Hematopoietic multipotent progenitor cell treated with erythropoietin and hydrocortisone succinate and interleukin-3 and kit ligand, for 4 days (in vitro differentiated cells): ENCODE results near the gene SPINK4.

Experiments used
- DNase-seq: peaks from one replicate; pipeline ENCODE4 v3.0.0-alpha.2; 2015

SPINK4 gene

GRCh38 chr9:33263131-33264002, 23.4 kb downstream of the SPINK4 start:
- peak; percentile 69 for DNase-seq

- DNase-seq, result peak; percentile 77
These were observed 24.1 kb downstream of the SPINK4 start for GRCh38 chr9:33264003-33264472.

DNA sequence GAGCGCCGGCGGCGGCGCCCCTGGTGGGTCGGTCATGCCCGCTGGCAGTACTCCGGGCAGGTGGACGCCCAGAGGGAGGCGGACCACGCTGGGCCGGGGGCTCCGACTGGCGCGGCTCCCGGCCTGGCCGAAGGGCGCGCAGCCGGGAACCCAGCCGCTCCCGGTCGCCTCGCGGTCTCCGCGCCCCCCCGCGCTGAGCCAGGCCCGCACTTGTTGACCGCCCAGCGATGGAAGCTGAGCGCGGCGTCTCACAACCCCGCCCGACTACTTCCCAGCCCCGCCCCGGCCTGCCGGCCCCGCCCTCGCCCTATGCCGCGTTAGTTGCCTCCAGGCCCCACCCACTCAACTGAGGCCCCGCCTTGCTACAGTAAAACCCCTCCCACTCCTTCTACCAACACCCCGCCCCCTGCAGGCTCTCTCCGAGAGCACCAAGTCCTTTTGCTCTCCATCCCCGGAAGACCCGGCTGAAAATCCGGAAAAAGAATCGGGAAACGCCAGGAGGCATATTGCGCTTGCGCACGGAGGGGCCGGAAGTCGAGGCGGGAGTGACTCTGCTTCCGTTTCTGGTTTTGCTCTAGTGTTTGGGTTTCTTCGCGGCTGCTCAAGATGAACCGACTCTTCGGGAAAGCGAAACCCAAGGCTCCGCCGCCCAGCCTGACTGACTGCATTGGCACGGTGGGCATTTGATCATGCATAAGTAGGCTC, 24.7 kb downstream of the SPINK4 start, which contains the start of the genes BAG1 and CHMP5:
Gene BAG1 (minus strand): TSS at position 236 of the 705 bp plus-strand sequence.
Gene CHMP5 (plus strand): TSS at position 577 of the 705 bp plus-strand sequence. CDS start 30 bp downstream, at position 607.
- peak; percentile 100 for DNase-seq

DNA sequence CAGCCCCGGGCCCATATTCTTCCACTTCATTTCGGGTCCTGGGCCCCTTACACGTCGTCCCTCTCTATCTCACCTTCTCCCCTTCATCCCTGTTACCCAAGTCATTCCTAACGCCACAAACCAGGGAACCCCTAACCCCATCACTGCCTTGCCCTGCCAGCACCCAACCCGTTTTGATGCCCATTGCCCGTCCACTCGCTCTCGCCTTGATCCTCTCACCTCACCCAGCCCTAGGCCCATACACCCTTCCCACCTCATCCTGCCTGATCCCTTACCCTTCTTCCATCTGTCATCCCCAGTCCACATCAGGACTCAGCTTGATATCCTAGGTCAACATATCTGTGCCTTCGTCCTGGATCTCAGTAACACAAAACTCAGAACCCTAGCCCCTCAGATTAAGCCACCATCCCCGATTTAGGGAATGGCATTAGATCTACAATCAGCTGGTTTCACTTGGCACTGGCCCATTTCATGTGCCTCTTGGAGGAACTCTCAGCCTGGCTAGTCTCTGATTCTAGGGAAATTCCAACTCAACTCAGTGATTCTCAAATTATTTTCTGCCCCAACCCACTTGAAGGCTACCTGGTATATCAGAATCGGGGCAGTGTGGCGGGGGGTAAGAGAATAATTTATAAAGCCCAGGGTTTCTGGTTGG, 25.4 kb downstream of the SPINK4 start:
- DNase-seq, result no peak

DNA sequence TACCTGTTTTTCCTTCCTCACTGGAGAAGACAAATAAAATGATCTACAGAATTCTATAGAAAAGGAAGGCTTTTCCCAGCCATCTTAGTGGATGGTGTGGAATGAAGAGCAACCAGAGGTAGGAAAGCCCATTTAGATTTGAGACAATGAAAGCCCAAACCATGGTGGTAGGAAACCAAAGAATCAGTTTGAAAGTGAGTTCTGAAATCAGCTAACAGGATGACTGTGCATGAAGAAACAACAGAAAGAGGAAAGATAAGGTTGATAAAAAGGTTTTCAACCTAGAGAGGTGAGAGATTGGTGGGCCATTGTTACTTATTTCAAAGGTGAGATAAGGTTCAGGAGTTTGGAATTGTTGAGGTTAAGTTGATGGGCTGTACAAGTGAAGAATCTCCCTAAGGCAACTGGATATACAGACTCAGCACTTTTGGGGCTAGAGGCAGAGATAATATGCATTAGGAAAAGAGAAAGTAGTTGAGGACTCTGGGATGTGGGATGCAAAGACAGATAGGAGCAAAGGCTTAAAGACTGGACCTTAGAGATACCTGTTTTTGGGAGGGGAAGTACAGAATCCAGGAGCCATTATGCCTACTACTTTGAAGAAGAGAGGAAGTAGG, 27.3 kb downstream of the SPINK4 start:
- DNase-seq, result no peak

GRCh38 chr9:33270146-33270545, 30.2 kb downstream of the SPINK4 start:
- DNase-seq, result no peak

GRCh38 chr9:33272061-33272460, 32.1 kb downstream of the SPINK4 start:
- no peak for DNase-seq

- DNase-seq, result no peak
These were observed 33.5 kb downstream of the SPINK4 start for GRCh38 chr9:33273266-33273971.

- no peak for DNase-seq
These were observed 34.0 kb downstream of the SPINK4 start for GRCh38 chr9:33273972-33274328.

DNA sequence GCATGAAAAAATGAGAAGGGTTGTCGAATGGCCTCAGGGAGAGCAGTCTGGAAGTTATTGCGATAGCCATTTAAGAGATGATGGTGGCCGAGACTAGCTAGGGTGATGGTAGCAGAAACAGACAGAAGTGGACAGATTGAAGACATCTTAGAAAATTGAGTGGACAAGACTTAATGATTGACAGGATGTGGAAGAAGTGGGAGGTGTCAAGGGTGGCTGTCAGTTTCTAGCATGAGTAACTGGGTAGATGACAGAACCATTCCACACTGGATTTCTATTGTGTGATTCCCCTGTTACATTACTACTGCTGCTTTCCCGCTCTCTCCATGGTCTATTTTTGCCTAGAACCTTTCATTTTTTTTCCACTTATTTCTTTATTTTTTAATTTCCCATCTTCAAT, 37.5 kb downstream of the SPINK4 start:
- DNase-seq, result no peak

DNA sequence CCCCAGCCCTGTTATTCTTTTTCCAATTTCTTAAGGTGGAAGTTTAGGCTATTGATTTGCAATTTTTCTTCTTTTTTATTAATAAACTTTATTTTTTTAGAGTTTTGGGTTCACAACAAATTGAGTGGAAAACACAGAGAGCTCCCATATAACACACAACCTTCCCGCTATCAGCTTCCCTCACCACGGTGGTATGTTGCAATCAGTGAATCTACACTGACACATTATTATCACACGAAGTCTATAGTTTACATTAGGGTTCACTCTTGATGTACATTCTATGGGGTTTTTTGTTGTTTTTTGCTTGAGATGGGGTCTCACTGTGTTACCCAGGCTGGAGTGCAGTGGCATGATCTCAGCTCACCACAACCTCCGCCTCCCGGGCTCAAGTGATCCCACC, 45.5 kb downstream of the SPINK4 start:
- DNase-seq, result no peak

DNA sequence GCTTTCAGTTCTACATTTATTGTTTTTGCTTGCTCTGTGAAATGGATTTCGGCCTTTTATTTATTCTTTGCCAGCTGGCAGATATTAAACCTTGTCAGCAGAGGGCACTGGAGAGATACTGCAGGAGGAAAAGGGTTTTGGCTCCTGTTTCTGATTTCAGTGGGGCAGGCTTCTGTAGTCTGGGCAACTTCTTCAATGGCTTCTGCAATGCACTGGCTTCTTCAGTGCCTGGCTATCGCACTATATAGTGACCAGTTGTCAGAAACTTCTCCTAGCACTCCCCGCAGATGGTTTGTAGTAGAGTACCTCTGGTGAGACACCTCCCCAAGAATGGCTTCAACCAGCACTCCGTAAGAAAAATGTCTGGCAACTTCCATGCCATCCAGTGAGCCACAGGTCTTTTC, 47.1 kb downstream of the SPINK4 start:
- peak; percentile 93 for DNase-seq

GRCh38 chr9:33288235-33288634, 48.3 kb downstream of the SPINK4 start:
- DNase-seq, result no peak

- DNase-seq, result no peak
These were observed 49.0 kb downstream of the SPINK4 start for GRCh38 chr9:33288828-33289483.

GRCh38 chr9:33289496-33289895, 49.5 kb downstream of the SPINK4 start:
- DNase-seq, result peak; percentile 42

- no peak for DNase-seq
These were observed 49.9 kb downstream of the SPINK4 start for GRCh38 chr9:33289936-33290246.

DNA sequence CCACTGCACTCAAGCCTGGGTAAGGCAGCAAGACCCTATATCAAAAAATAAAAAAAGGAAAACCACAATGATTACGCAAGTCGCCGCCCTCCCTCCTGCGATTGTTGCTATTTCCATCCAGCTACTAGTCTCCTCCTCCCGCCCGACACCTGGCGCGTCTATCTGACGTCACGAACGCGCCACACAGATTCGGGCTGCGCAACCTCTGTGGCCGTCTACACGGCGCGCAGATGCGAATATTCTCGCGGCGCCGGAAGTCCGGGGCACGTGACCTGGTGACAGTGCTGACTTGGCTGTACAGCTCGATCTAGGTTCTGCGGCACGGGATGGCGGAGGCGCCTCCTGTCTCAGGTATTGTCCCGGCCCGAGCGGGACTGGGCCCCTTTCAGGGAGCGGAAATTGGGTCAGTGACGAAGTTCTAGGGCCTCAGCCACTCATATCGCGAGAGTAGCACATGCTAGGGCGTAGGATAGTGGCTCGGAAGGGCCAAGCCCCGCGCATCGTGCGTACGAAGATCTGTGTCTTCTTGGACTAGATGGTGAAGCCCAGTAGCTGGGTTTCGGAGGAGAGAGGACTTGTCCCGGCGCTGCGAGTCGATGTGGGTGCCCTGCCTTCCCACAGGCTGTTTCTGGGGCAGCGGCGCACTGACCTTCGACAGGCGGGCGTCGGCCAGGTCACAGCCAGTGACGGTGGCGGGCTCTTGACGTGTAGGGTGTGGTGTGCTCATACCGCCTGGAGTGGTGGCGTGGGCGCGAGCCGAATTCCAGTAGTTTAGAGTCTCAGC, 50.5 kb downstream of the SPINK4 start, which contains the start of gene NFX1:
Gene NFX1 (plus strand): TSS at position 270 of the 784 bp plus-strand sequence. CDS start 57 bp downstream, at position 327.
- DNase-seq, result peak; percentile 99

DNA sequence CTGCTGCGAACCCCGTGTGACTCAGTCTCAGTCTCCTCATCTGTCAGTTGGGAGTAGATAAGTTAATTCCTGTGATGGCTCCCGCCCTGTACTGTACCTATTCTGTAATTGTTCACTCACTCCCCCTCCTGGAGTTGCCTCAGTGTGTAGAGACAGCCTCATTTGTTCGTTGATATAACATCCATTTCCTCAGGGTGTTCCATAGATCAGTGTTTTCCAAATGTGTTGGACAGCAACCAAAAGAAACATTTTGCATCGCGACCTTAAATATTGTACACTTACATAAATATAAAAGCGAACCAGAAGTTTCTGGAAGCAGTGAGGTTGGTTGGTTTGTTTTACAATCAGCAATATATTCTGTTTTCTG, 51.0 kb downstream of the SPINK4 start:
- no peak for DNase-seq

GRCh38 chr9:33291901-33292300, 51.9 kb downstream of the SPINK4 start:
- DNase-seq, result no peak

DNA sequence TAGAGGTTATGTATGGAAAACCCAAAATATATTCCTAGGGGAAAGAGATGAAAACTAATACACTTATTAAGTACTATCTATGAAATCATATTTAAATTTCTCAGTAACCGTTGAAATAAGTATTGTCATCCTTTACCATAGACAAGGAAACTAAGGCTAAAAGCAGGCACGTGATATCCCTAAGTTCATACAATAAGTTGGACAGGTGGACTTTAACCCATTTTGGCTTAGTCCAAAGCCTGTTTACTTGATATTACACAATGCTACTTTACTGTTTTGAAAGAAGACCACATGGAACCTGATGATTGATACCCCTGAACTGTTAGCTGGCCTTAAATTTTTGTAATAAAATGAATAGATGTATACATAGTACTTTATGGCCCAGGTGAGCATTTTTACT, 53.8 kb downstream of the SPINK4 start:
- no peak for DNase-seq
